Epithelial cell of esophagus (primary cell): ENCODE results near the gene STOX2.

Experiments
- DNase-seq: peaks from one replicate; pipeline ENCODE4 v3.0.0; 2010; ENCODE audit warnings: low read depth
- H3K4me3 ChIP-seq: 2 replicates; pipeline ENCODE4 v1.5.1; 2011; ENCODE audit warnings: mild to moderate bottlenecking, low read length, control low read depth
- CTCF ChIP-seq: IDR thresholded peaks from 2 replicates; pipeline ENCODE4 v1.5.1; 2011; ENCODE audit warnings: low read depth, mild to moderate bottlenecking, low read length, control low read depth, inconsistent platforms; ENCODE audit not compliant: insufficient read depth; ENCODE audit errors: missing control alignments

Gene STOX2

GRCh38 chr4:183889190-183889589 is 15.9 kb upstream of the STOX2 start:
- no peak for DNase-seq
- no peak for TF ChIP-seq CTCF
- H3K4me3 ChIP-seq: no peak overlapping the region

- no peak for TF ChIP-seq CTCF
- no peak for DNase-seq
- no peak overlapping the region for H3K4me3 ChIP-seq
Measured at GRCh38 chr4:183897193-183897592, 7.9 kb upstream of the STOX2 start.

- TF ChIP-seq CTCF: no peak
- no peak for DNase-seq
- no peak overlapping the region for H3K4me3 ChIP-seq
Measured at GRCh38 chr4:183898456-183898855, 6.7 kb upstream of the STOX2 start.

- H3K4me3 ChIP-seq: no peak overlapping the region
- peak; percentile 51 for DNase-seq
- no peak for TF ChIP-seq CTCF
Measured at GRCh38 chr4:183903021-183903760, 1.9 kb upstream of the STOX2 start.

- peak; percentile 50 for DNase-seq
- TF ChIP-seq CTCF: no peak
- peak overlapping the region; percentile 44 for H3K4me3 ChIP-seq
Measured at GRCh38 chr4:183905593-183906488, 734 bp downstream of the STOX2 start.

- no peak overlapping the region for H3K4me3 ChIP-seq
- TF ChIP-seq CTCF: no peak
- no peak for DNase-seq
Measured at GRCh38 chr4:183906489-183906738, 1.3 kb downstream of the STOX2 start.
